Mucosa of descending colon (tissue), 3 donors: ENCODE results near the gene AKAP6. TPM values are rescaled to one million over a fixed set of nuclear protein-coding genes. Genes with fewer than 3 reads are reported as not detected.

ENCODE experiments used
- ATAC-seq: fragments of 200-7000 bp; cut with Tn5 transposase; one replicate; pipeline ENCODE4 v1.9.1; 2020; ENCODE audit warnings: mild to moderate bottlenecking, moderate library complexity
- DNase-seq, 3 donors: peaks; one replicate each; pipeline ENCODE4 v3.0.0-alpha.2; 2020
- H3K36me3 ChIP-seq: fragments of 200-600 bp; one replicate; pipeline ENCODE4 v1.8.0; 2021; ENCODE audit warnings: low read depth, mild to moderate bottlenecking
- H3K4me1 ChIP-seq: fragments of 200-600 bp; one replicate; pipeline ENCODE4 v1.8.0; 2021; ENCODE audit warnings: low read depth, mild to moderate bottlenecking
- H3K4me3 ChIP-seq: fragments of 200-600 bp; one replicate; pipeline ENCODE4 v1.8.0; 2021; ENCODE audit warnings: mild to moderate bottlenecking
- H3K9me3 ChIP-seq: fragments of 200-600 bp; one replicate; pipeline ENCODE4 v1.8.0; 2021; ENCODE audit warnings: mild to moderate bottlenecking
- CTCF ChIP-seq: fragments of 200-600 bp; IDR thresholded peaks from one replicate; pipeline ENCODE4 v1.8.0; 2022; ENCODE audit warnings: antibody characterized with exemption, mild to moderate bottlenecking
- intact Hi-C, 2 donors: fragments of 100-400 bp; cut with DNase I in 1 of 2; cut with micrococcal nuclease in 1 of 2; formaldehyde crosslinking; loops; one replicate each; pipeline versions ENCODE4 v1.11.0 to v1.11.1; 2022; cut with DNase I, micrococcal nuclease
- total RNA-seq, 3 donors: library from RNA; stranded (reverse); fragmentation: NEBNext Ultra II Directional in 2 of 3; extraction: Animal tissue kit (Norgen Biotek cat#: 25700) in 2 of 3; gene quantifications; one replicate each; pipeline versions ENCODE4 v1.2.1 to v1.2.4, GENCODE V29; 2021 to 2023
- donor health status: DM: no; HTN: no; CAD: no; lungs with moderate emphysema.
- donor health status: DM: no; HTN: no; CAD: no.
- donor health status: DM: no; HTN: yes; CAD: no.

AKAP6 gene
- total RNA-seq, 3 donors from 2014 or later, result 4.2 to 30.8 (median 5.4) TPM

- no peaks in the 10 kb centered on the region for H3K36me3 ChIP-seq
- no peaks in the 10 kb centered on the region for H3K9me3 ChIP-seq
- no peak overlapping the region for H3K4me3 ChIP-seq
- intact Hi-C loops, result no loop called here
- H3K4me1 ChIP-seq, result no peaks in the 10 kb centered on the region
- TF ChIP-seq CTCF, result no peak
- DNase-seq, result no peak
- ATAC-seq, result no peak
Measured at GRCh38 chr14:32447371-32447770, 118.3 kb downstream of the AKAP6 start.

GRCh38 chr14:32449648-32450047 lies 120.5 kb downstream of the AKAP6 start:
- no peak for DNase-seq
- no peak for TF ChIP-seq CTCF
- Histone ChIP-seq H3K4me3 (no peak overlapping the region), H3K9me3 (no peaks in the 10 kb centered on the region), H3K4me1 (no peaks in the 10 kb centered on the region), H3K36me3 (no peaks in the 10 kb centered on the region)
- intact Hi-C loops, result no loop called here
- no peak for ATAC-seq

- DNase-seq (no peak), ATAC-seq (no peak)
- no peak for TF ChIP-seq CTCF
- intact Hi-C loops, result no loop called here
- Histone ChIP-seq H3K36me3 (no peaks in the 10 kb centered on the region), H3K9me3 (no peaks in the 10 kb centered on the region), H3K4me1 (no peaks in the 10 kb centered on the region), H3K4me3 (no peak overlapping the region)
Measured at GRCh38 chr14:32450919-32451675, 122.0 kb downstream of the AKAP6 start.

- intact Hi-C loops, result no loop called here
- DNase-seq (no peak), ATAC-seq (no peak)
- no peak for TF ChIP-seq CTCF
- Histone ChIP-seq H3K4me1 (no peaks in the 10 kb centered on the region), H3K4me3 (no peak overlapping the region), H3K9me3 (no peaks in the 10 kb centered on the region), H3K36me3 (no peaks in the 10 kb centered on the region)
Measured at GRCh38 chr14:32453857-32454810, 125.0 kb downstream of the AKAP6 start.

GRCh38 chr14:32457213-32457920 lies 128.3 kb downstream of the AKAP6 start:
- Histone ChIP-seq H3K4me1 (no peaks in the 10 kb centered on the region), H3K36me3 (no peaks in the 10 kb centered on the region), H3K4me3 (no peak overlapping the region), H3K9me3 (no peaks in the 10 kb centered on the region)
- intact Hi-C loops, result no loop called here
- no peak for DNase-seq
- TF ChIP-seq CTCF, result no peak
- no peak for ATAC-seq
